GM20431 (cell line): ENCODE results near the gene ZMYM3.
"Not testable (repeated sequence)": the region's sequence is repeated elsewhere in the genome, so short reads cannot be mapped to it uniquely, and the experiment has no call there.

Experiments
- in situ Hi-C: fragments of 300-500 bp; cut with MseI, MboI; formaldehyde crosslinking; loops from one replicate; pipeline ENCODE4 v1.15.0; 2020; ENCODE audit warnings: low sequenced_read_pairs; ENCODE audit not compliant: unreplicated experiment

Gene ZMYM3

GRCh38 chrX:71254092-71254963 lies at the start of gene ZMYM3:
ZMYM3 (minus strand) TSS chrX:71254140; CDS start chrX:71253255, 885 bp downstream.
- in situ Hi-C loops: no loop called here

- in situ Hi-C loops: no loop called here
Observed at GRCh38 chrX:71302461-71303213, 48.7 kb upstream of the ZMYM3 start.

DNA sequence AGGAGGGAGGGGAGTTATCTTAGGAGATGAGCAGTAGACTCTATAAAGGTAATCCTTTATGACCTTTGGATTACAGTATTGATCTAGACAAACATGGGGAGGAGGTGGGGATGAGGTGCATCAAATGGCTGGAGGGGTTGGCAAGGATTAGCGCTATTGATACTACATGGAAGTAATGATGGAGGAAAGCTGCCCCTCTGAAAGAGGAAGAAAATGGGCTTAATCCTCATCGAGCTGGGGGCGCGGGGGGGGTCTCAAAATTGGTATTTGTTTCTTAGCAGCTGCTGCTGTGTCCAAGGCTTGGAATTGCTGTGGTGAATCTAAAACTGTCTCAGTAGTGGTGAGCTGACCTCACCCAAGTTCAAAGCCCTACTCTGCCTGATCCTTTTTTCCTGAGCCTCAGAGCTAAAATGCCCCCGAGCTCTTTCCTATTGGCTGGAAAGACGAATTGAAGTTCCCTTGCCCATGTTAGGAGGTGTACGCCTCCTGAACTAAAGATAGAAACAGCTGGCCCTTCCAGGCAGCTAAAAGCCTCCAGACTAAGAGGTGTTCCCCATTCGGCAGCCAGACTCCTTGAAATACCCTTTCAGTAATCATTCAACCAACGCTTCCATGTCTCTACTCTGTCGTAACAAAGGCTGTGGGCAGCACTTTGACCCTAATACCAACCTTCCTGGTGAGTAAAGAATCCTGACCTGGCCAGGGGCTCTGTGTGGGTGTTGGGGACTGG lies 47.4 kb upstream of the ZMYM3 start, which contains the start of gene ITGB1BP2:
ITGB1BP2 (plus strand) TSS at position 556 of the 730 bp plus-strand sequence; CDS start at position 613, 57 bp downstream.
- in situ Hi-C loops: no loop called here

DNA sequence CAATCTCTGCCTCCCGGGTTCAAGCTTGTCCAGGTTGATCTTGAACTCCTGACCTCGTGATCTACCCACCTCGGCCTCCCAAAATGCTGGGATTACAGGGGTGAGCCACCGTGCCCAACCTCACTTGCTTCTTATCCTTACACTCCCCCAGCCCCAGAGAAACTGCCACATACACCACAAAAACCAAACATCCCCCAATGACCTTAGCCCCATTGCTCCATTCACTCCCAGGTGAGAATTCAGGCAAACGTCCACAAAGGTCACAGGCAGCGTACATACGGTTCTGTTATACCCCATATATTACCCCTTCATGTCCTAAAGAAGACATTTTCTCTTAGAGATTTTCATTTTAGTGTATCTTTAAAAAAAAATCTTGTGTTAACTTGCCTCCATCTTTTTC lies 46.6 kb upstream of the ZMYM3 start:
- in situ Hi-C loops: not testable (repeated sequence)

DNA sequence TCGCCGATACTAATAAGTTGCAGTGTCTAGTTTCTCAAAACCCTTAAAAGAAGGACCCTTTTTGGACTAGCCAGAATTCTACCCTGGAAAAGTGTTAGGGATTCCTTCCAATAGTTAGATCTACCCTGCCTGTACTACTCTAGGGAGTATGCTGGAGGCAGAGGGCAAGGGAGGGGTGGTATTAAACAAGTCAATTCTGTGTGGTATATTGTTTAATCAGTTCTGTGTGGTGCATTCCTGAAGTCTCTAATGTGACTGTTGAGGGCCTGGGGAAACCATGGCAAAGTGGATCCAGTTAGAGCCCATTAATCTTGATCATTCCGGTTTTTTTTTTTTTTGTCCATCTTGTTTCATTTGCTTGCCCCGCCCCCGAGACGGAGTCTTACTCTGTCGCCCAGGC lies 46.1 kb upstream of the ZMYM3 start:
- in situ Hi-C loops: not testable (repeated sequence)

- in situ Hi-C loops: no loop called here
Observed at GRCh38 chrX:71298119-71298518, 44.2 kb upstream of the ZMYM3 start.

DNA sequence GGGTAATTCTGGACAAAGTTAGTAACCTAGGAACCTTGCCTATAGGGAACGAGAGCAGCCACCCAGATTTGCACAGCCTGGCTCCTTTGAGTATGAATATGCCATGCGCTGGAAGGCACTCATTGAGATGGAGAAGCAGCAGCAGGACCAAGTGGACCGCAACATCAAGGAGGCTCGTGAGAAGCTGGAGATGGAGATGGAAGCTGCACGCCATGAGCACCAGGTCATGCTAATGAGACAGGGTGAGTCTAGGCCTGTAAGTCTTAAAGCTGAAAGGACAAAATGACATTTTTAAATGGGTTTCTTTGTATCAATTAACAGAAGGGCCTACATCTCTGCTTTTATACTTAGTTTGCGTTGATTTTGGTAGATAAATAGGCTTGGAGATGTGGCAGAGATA lies 42.9 kb upstream of the ZMYM3 start:
- in situ Hi-C loops: no loop called here

DNA sequence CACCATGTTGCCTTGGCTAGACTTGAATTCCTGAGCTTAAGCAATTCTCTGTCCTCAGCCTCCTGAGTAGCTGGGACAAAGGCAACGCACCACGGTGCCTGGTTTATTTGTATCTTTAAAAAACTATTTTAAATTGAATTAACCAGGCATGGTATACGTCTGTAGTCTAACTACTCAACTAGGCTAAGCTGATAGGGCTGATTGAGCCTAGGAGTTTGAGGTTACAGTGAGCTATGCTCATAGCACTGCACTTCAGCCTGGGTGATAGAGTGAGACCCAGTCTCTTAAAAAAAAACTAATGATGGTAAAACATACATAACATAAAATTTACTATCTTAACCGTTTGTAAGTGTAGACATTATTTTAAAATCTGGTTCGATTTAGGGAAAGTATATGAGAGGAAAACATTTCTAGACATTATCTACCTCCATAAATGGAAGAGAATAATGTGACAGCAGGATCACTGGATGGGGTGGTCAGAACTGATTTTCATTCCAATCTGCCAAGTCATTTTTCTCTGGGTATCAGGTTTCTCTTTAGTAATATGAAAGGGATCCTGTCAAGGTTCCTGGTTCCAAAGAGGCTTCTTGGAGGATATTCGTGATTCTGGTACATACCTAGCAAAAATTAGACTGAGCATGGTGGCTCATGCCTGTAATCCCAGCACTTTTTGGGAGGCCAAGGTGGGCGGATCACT lies 38.9 kb upstream of the ZMYM3 start:
- in situ Hi-C loops: no loop called here

DNA sequence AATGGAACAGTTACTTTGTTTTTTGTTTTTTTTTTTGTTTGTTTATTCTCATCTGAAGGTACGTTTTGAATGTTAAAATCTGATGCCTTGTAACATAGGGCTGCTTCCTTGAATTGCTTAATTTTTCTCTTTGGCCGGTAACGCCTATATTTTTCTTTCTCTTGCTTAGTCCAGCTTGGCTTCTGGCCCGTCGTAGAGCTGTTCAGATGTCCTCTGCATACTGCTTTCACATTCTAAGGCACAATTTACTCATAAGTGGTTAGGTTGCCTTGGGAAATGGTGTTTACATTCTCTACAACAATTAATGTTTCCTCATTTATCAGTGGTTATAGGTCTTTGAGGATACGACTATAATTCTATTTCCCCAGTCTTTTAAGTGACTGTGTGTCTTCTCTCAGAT lies 37.4 kb upstream of the ZMYM3 start:
- in situ Hi-C loops: no loop called here

- in situ Hi-C loops: no loop called here
Observed at GRCh38 chrX:71285929-71286328, 32.0 kb upstream of the ZMYM3 start.

DNA sequence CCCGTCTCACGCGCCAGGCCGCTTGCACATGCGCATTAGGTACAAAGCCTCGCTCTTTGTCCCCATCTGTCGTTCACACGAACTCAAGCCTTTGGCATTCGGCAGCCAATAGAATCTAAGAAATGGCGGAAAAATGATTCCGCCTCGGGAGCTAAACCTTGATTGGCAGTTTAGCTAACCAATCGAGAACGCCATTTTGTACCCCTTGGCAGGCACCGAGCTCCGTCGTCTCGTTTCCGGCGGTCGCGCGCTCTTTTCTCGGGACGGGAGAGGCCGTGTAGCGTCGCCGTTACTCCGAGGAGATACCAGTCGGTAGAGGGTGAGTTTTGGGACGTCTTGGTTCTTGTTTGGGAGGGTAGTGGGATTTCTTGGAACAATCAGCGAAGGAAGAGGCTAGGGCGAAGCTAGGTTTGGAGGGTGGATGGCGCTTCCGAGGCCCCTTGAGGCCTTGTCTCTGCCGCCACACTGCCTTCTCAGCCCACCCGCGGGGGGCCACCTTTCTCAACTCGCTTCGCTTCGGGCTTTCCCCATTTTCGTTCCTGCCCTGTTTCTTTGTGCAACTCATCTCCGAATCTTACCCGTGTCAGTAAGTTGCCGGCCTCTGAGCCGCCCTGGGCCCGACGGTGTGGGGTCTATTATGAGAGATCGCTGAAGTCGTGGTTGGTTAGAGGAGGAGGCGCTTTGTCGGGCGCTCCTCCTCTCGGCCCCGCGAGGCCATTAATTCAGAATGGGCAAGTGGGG lies 29.6 kb upstream of the ZMYM3 start, which contains the start of gene NONO:
NONO (plus strand) TSS at position 233 of the 741 bp plus-strand sequence. CDS start 7,003 bp downstream, outside the sequence.
- in situ Hi-C loops: no loop called here

DNA sequence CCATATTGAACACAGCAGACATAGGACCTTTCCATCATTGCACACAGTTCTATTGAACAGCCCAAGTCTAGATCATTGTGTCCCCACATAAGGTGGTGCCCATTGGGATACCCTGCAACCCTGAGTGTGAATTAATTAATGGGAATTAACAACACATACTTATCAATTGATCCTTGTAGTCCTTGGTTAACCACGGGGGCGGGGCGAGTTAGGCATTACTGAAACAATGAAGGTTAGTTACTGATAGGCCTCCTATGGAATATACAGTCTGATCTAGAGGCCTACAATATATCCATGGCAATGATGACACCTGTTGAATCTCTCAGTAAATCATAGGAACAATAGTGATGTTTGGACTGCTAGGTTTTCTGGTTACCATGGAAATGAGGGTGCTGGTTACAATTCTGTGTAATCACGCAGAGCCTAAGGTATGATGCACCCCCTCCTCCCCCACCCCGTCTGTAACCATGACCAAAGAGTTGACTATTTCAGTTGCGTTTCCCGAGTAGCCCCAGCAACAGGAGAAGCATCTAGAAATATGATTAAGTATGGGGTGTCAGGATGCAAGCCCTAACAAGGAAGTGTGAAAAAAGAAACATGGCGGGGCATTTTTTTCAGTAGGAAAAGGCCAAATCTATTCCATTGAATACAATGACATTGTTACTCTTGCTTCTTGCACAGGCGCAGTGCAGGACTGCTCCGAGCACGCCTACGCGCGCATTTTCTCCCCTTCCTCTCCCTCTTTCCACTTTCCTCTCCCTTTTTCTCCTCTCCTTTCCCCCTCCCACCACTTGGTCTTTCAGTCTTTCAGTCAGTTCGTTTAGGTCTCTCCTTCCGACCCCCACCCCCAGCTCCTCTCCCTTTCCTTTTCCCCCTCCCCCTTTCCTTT lies 28.8 kb upstream of the ZMYM3 start:
- in situ Hi-C loops: no loop called here

DNA sequence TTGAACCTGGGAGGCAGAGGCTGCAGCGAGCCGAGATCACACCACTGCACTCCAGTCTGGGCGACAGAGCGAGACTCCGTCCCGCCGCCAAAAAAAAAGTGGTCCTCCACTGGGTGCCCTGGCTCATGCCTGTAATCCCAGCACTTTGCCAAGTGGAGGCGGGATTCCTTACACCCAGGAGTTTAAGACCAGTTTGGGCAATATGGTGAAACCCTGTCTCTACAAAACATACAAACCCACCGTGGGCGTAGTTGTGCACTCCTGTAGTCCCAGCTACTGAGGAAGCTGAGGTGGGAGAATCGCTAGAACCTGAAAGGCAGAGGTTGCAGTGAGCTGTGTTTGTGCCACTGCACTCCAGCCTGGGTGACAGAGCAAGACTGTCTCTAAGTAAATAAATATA lies 27.4 kb upstream of the ZMYM3 start:
- in situ Hi-C loops: not testable (repeated sequence)

GRCh38 chrX:71272313-71272712 lies 18.4 kb upstream of the ZMYM3 start:
- in situ Hi-C loops: not testable (repeated sequence)

GRCh38 chrX:71269801-71270395 lies 16.0 kb upstream of the ZMYM3 start:
- in situ Hi-C loops: no loop called here

DNA sequence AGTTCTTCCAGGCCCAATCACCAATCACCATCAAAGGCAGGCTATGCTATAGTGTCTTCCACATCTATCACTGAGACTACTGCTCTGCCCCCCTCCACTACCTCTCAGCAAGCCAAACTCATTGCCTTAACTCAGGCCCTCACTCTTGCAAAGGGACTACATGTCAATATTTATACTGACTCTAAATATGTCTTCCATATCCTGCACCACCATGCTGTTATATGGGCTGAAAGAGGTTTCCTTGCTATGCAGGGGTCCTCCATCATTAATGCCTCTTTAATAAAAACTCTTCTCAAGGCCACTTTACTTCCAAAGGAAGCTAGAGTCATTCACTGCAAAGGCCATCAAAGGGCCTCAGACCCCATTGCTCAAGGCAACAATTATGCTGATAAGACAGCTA lies 14.7 kb upstream of the ZMYM3 start:
- in situ Hi-C loops: not testable (repeated sequence)

GRCh38 chrX:71256856-71257255 lies 2.9 kb upstream of the ZMYM3 start:
- in situ Hi-C loops: no loop called here

GRCh38 chrX:71256051-71256450 lies 2.1 kb upstream of the ZMYM3 start:
- in situ Hi-C loops: no loop called here
